A549 (cell line): ENCODE results near the gene CDC5L.

Experiments
- CTCF ChIP-seq: fragments of >200 bp; sonication (Bioruptor Twin); formaldehyde crosslinking; IDR thresholded peaks from 3 replicates; pipeline ENCODE4 v1.5.1; 2016
- EP300 ChIP-seq, 2 experiments: fragments of >200 bp; sonication (Bioruptor Twin); formaldehyde crosslinking; IDR thresholded peaks; 2 replicates in 1 of 2; 3 replicates in 1 of 2; pipeline ENCODE4 v1.6.1; 2016 to 2017
- HMGXB4 ChIP-seq: fragments of 250-450 bp; sonication (Bioruptor Pico); IDR thresholded peaks from 2 replicates; pipeline ENCODE4 v1.5.0; 2021; ENCODE audit warnings: mild to moderate bottlenecking, moderate library complexity, borderline replicate concordance
- HOXA7 ChIP-seq: fragments of 250-450 bp; sonication (Bioruptor Pico); IDR thresholded peaks from 2 replicates; pipeline ENCODE4 v1.5.0; 2020; ENCODE audit warnings: mild to moderate bottlenecking, moderate library complexity
- PHF8 ChIP-seq: fragments of 200-600 bp; sonication (generic); IDR thresholded peaks from 2 replicates; pipeline ENCODE4 v1.6.1; 2016; ENCODE audit warnings: low read depth, mild to moderate bottlenecking, antibody characterized with exemption, moderate library complexity, borderline replicate concordance
- POLR2A ChIP-seq: IDR thresholded peaks from 2 replicates; pipeline ENCODE4 v1.6.1; 2012; ENCODE audit warnings: mild to moderate bottlenecking, low read length
- RNF2 ChIP-seq: fragments of 200-600 bp; sonication (generic); IDR thresholded peaks from 2 replicates; pipeline ENCODE4 v1.6.1; 2016; ENCODE audit warnings: low read depth, mild to moderate bottlenecking, antibody characterized with exemption, moderate library complexity, borderline replicate concordance
- ZNF302 ChIP-seq: fragments of 250-450 bp; sonication (Bioruptor Pico); IDR thresholded peaks from 2 replicates; pipeline ENCODE4 v1.9.0; 2021; ENCODE audit warnings: inconsistent platforms, mild to moderate bottlenecking, moderate library complexity

GRCh38 chr6:44399991-44400390 lies 12.5 kb downstream of the CDC5L start:
- no peak for TF ChIP-seq CTCF
- TF ChIP-seq HOXA7 (CRISPR knock-in tag), result no peak
- TF ChIP-seq EP300 (IDR thresholded peaks at IDR 0.05), result no peak
- no peak for TF ChIP-seq HMGXB4 (CRISPR knock-in tag)
- TF ChIP-seq RNF2, result no peak
- no peak for TF ChIP-seq ZNF302
- TF ChIP-seq POLR2A, result no peak
- no peak for TF ChIP-seq PHF8
